Activated CD8-positive, alpha-beta memory T cell treated with anti-CD3 and anti-CD28 coated beads, Interleukin-2, amount 10 ng/mL, durations not matched to agents 7 days and 5 days (primary cell): ENCODE measurements around the gene OR10D3. TPM values are rescaled to one million over a fixed set of nuclear protein-coding genes. Genes with fewer than 3 reads are reported as not detected.

Experiments
- total RNA-seq, 2 experiments: library from RNA; stranded (reverse); gene quantifications; one replicate each; pipeline ENCODE4 v1.2.3, GENCODE V29; 2021

Gene OR10D3
- total RNA-seq, 2 experiments from 2014 or later, result not detected

Other genes with a start within 250 kb of the OR10D3 start
- gene OR4D5, start 243.7 kb upstream of the OR10D3 start, total RNA-seq, result not detected
- not detected for gene OR6T1, start 239.5 kb upstream of the OR10D3 start, total RNA-seq
- gene OR10S1, start 205.6 kb upstream of the OR10D3 start, total RNA-seq, result not detected
- not detected for gene OR10G6, start 188.2 kb upstream of the OR10D3 start, total RNA-seq
- not detected for gene OR10G4, start 170.3 kb upstream of the OR10D3 start, total RNA-seq
- gene OR10G9, start 160.3 kb upstream of the OR10D3 start, total RNA-seq, result not detected
- gene OR10G8, start 156.5 kb upstream of the OR10D3 start, total RNA-seq, result not detected
- not detected for gene OR10G7, start 142.0 kb upstream of the OR10D3 start, total RNA-seq
- gene VWA5A, start 67.9 kb upstream of the OR10D3 start, total RNA-seq, result 1 to 10 TPM; 4.1 to 4.8 TPM
- not detected for gene OR8G1, start 57.8 kb downstream of the OR10D3 start, total RNA-seq
- gene OR8G5, start 73.0 kb downstream of the OR10D3 start, total RNA-seq, result not detected
- gene OR8D1, start 130.6 kb downstream of the OR10D3 start, total RNA-seq, result not detected
- gene OR8D2, start 136.9 kb downstream of the OR10D3 start, total RNA-seq, result not detected
- not detected for gene OR8B2, start 201.2 kb downstream of the OR10D3 start, total RNA-seq
- gene OR8B3, start 215.7 kb downstream of the OR10D3 start, total RNA-seq, result not detected
- gene OR8B4, start 241.5 kb downstream of the OR10D3 start, total RNA-seq, result not detected